GM12892 (cell line): ENCODE data around the gene CASKIN2.

ENCODE experiments used
- POLR2A ChIP-seq: IDR thresholded peaks from 2 replicates; pipeline ENCODE4 v1.6.1; 2011; ENCODE audit warnings: low read depth, low read length, control low read depth
- POLR2AphosphoS5 ChIP-seq: IDR thresholded peaks from 2 replicates; pipeline ENCODE4 v1.6.1; 2011; ENCODE audit warnings: low read depth, low read length, control low read depth
- TAF1 ChIP-seq: IDR thresholded peaks from 2 replicates; pipeline ENCODE4 v1.6.1; 2011; ENCODE audit warnings: low read depth, mild to moderate bottlenecking, control low read depth, low read length, borderline replicate concordance

DNA sequence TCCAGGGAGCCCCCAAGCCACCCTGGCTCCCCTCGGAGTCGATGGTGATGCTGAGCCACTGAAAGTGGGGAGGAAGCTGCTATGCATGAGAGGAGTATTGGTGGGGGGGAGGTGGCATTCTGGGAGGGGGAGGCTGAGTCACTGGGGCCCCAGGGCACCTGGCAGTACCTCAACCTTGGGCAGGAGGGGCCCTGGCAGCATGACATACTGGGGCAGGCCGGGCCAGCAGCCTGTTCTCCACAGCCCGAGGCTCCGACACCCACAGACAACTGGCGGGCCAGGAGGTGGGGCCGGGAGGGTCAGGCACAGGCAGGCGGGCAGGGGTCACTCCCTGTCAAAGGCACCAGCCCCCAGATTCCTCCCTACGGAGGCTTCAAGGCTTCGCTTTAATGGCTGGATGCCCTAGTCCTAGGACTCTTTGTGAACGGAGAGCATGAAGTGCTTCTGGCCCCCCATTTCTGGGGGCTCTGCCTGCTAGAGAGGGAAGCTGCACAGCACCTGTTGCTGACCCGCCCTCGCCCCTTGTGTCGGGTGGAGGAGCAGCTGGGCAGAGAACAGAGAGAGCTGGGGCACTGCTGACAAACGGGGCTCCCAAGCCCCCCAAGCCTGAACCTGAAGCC is 928 bp downstream of the CASKIN2 start:
- TF ChIP-seq POLR2A (no peak), POLR2AphosphoS5 (no peak), TAF1 (no peak)
